ENCODE data around the gene TNS4. TPM values are rescaled to one million over a fixed set of nuclear protein-coding genes. Genes with fewer than 3 reads are reported as not detected.

The TNS4 gene
- total RNA-seq, 1 experiment from 2014 or later: 522 TPM

DNA sequence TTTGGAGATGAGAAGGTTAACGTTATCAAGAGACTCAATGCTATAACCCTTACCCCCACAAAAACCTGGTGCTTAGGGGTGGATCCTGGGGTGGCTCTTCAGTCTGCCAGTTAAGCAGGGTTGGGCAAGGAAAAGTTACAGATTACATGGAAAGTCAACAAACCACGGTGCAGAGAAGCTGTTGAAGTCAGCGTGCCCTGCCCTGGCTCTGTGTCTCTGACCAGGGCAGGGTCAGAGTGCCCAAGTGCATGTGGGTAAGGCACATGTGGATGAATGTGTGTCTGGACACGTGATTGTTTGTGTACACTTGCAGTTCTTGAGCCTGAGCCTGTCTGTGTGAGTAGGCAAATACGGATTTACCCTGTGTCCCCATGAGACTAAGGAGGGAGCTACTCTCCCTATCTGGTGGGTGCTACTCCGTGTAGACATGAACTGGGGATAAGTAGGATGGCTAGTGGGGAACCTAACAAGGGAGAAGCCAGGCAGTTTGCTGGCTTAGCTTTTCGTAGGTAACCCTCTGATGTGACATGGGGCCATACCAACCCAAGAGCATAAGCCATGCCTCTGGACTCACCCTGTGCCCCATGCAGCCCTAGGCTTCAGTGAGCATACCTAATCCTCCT is 52.7 kb downstream of the TNS4 start:
- Mint-ChIP-seq H3K4me1 (ENCODE audit: insufficient read depth, unreplicated experiment) (peaks cover 36% of the 10 kb centered on the region), H3K27me3 (ENCODE audit: insufficient read depth, unreplicated experiment) (peaks cover 32% of the 10 kb centered on the region), H3K27ac (ENCODE audit: low read depth, unreplicated experiment) (no peak overlapping the region), H3K4me3 (ENCODE audit: unreplicated experiment) (no peak overlapping the region), H3K36me3 (ENCODE audit: insufficient read depth, unreplicated experiment) (no peaks in the 10 kb centered on the region), H3K9me3 (ENCODE audit: unreplicated experiment) (no peaks in the 10 kb centered on the region)
- ChIA-PET POLR2A (interaction anchor here (1.2 to 6.7 kb wide), 2 partner anchors 11 to 22 kb away, joined by 3 to 40 read pairs; no protein-coding TSS in a partner anchor), CTCF (interaction anchor here (0.7 to 2.4 kb wide), 8 partner anchors 8 to 332 kb away, joined by 3 to 21 read pairs (median 4); no protein-coding TSS in a partner anchor)
- intact Hi-C loops (cut with micrococcal nuclease): no loop called here
- BruUV-seq (replicated peaks): no TSS peak
- TF ChIP-seq, protein P1, sequence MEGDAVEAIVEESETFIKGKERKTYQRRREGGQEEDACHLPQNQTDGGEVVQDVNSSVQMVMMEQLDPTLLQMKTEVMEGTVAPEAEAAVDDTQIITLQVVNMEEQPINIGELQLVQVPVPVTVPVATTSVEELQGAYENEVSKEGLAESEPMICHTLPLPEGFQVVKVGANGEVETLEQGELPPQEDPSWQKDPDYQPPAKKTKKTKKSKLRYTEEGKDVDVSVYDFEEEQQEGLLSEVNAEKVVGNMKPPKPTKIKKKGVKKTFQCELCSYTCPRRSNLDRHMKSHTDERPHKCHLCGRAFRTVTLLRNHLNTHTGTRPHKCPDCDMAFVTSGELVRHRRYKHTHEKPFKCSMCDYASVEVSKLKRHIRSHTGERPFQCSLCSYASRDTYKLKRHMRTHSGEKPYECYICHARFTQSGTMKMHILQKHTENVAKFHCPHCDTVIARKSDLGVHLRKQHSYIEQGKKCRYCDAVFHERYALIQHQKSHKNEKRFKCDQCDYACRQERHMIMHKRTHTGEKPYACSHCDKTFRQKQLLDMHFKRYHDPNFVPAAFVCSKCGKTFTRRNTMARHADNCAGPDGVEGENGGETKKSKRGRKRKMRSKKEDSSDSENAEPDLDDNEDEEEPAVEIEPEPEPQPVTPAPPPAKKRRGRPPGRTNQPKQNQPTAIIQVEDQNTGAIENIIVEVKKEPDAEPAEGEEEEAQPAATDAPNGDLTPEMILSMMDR (IDR thresholded peaks at IDR 0.05; ENCODE audit: unreplicated experiment): no peak
- DNase-seq (ENCODE audit: unreplicated experiment): no peak

DNA sequence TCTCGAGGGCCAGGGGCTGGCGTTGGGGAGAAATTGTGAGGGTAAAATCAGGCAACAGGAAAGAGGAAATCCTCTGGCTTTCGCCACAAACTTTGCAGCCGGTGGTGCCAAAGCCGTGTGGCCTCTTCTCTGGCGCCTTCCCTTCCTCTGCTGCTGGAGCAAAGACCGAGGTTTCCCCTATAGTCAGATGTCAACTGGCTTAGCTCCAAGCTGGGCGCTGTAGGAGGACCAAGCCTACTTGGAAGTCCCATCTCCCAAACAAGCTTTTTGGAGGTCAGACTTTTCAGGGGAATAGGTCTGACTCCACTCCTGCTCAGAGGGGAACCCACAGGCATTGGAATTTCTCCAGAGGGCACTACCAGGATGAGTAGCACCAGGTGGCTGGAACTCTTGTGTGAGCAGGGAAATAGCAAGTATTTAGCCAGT is 53.2 kb downstream of the TNS4 start:
- POLR2A ChIA-PET: interaction anchor here (1.2 to 6.7 kb wide), 2 partner anchors 12 to 23 kb away, joined by 3 to 40 read pairs; no protein-coding TSS in a partner anchor
- Mint-ChIP-seq H3K9me3 (ENCODE audit: unreplicated experiment) (no peaks in the 10 kb centered on the region), H3K27ac (ENCODE audit: low read depth, unreplicated experiment) (no peak overlapping the region), H3K27me3 (ENCODE audit: insufficient read depth, unreplicated experiment) (peaks cover 32% of the 10 kb centered on the region), H3K4me1 (ENCODE audit: insufficient read depth, unreplicated experiment) (peaks cover 37% of the 10 kb centered on the region), H3K4me3 (ENCODE audit: unreplicated experiment) (no peak overlapping the region), H3K36me3 (ENCODE audit: insufficient read depth, unreplicated experiment) (no peaks in the 10 kb centered on the region)
- TF ChIP-seq, protein P1 (IDR thresholded peaks at IDR 0.05; ENCODE audit: unreplicated experiment): no peak
- no TSS peak for BruUV-seq (replicated peaks)
- CTCF ChIA-PET: interaction anchor here (0.9 to 2.4 kb wide), 6 partner anchors 8 to 144 kb away, joined by 4 to 21 read pairs (median 5); no protein-coding TSS in a partner anchor
- intact Hi-C loops (cut with micrococcal nuclease): no loop called here
- no peak for DNase-seq (ENCODE audit: unreplicated experiment)

- no peak overlapping the region for H3K27ac Mint-ChIP-seq (ENCODE audit: low read depth, unreplicated experiment)
- H3K9me3 Mint-ChIP-seq (ENCODE audit: unreplicated experiment): no peaks in the 10 kb centered on the region
- intact Hi-C loops (cut with micrococcal nuclease): no loop called here
- H3K27me3 Mint-ChIP-seq (ENCODE audit: insufficient read depth, unreplicated experiment): peaks cover 32% of the 10 kb centered on the region
- H3K36me3 Mint-ChIP-seq (ENCODE audit: insufficient read depth, unreplicated experiment): no peaks in the 10 kb centered on the region
- ChIA-PET CTCF (interaction anchor here (0.5 to 1.6 kb wide), 5 partner anchors 8 to 220 kb away, joined by 3 to 5 read pairs (median 4); no protein-coding TSS in a partner anchor), POLR2A (interaction anchor here (1.2 to 6.7 kb wide), 2 partner anchors 12 to 23 kb away, joined by 3 to 40 read pairs; no protein-coding TSS in a partner anchor)
- DNase-seq (ENCODE audit: unreplicated experiment): no peak
- peaks cover 37% of the 10 kb centered on the region for H3K4me1 Mint-ChIP-seq (ENCODE audit: insufficient read depth, unreplicated experiment)
- no peak overlapping the region for H3K4me3 Mint-ChIP-seq (ENCODE audit: unreplicated experiment)
- TF ChIP-seq, protein P1 (IDR thresholded peaks at IDR 0.05; ENCODE audit: unreplicated experiment): no peak
- no TSS peak for BruUV-seq (replicated peaks)
Observed at GRCh38 chr17:40447806-40448205, 53.6 kb downstream of the TNS4 start.

GRCh38 chr17:40447148-40447644 is 54.2 kb downstream of the TNS4 start:
- no peaks in the 10 kb centered on the region for H3K9me3 Mint-ChIP-seq (ENCODE audit: unreplicated experiment)
- POLR2A ChIA-PET: interaction anchor here (6.7 kb wide), 1 partner anchor 24 kb away, joined by 40 read pairs; no protein-coding TSS in a partner anchor
- H3K27ac Mint-ChIP-seq (ENCODE audit: low read depth, unreplicated experiment): no peak overlapping the region
- H3K27me3 Mint-ChIP-seq (ENCODE audit: insufficient read depth, unreplicated experiment): peaks cover 32% of the 10 kb centered on the region
- H3K4me3 Mint-ChIP-seq (ENCODE audit: unreplicated experiment): no peak overlapping the region
- CTCF ChIA-PET: interaction anchor here (0.5 to 1.7 kb wide), 6 partner anchors 9 to 220 kb away, joined by 3 to 8 read pairs (median 4); no protein-coding TSS in a partner anchor
- intact Hi-C loops (cut with micrococcal nuclease): no loop called here
- TF ChIP-seq, protein P1 (IDR thresholded peaks at IDR 0.05; ENCODE audit: unreplicated experiment): no peak
- no peak for DNase-seq (ENCODE audit: unreplicated experiment)
- H3K4me1 Mint-ChIP-seq (ENCODE audit: insufficient read depth, unreplicated experiment): peaks cover 32% of the 10 kb centered on the region
- H3K36me3 Mint-ChIP-seq (ENCODE audit: insufficient read depth, unreplicated experiment): no peaks in the 10 kb centered on the region
- no TSS peak for BruUV-seq (replicated peaks)
